Coronary artery (tissue), 2 donors: ENCODE results near the gene IFNA16.
"Not testable (repeated sequence)": the region's sequence is repeated elsewhere in the genome, so short reads cannot be mapped to it uniquely, and the experiment has no call there.

Experiments
- DNase-seq: peaks from one replicate; pipeline ENCODE4 v3.0.0-alpha.2; 2017; ENCODE audit warnings: low spot score
- H3K27ac ChIP-seq, 2 donors: fragments of 200-600 bp; sonication (generic); one replicate each; pipeline ENCODE4 v1.5.1; 2016 to 2019
- H3K4me3 ChIP-seq: fragments of 200-600 bp; sonication (generic); 2 replicates; pipeline ENCODE4 v1.5.1; 2016; ENCODE audit warnings: mild to moderate bottlenecking, moderate library complexity
- TF ChIP-seq, protein P1 (sequence below): fragments of 200-600 bp; sonication (generic); IDR thresholded peaks from one replicate; pipeline ENCODE4 v1.5.1; 2019; ENCODE audit warnings: antibody characterized with exemption

IFNA16 gene

DNA sequence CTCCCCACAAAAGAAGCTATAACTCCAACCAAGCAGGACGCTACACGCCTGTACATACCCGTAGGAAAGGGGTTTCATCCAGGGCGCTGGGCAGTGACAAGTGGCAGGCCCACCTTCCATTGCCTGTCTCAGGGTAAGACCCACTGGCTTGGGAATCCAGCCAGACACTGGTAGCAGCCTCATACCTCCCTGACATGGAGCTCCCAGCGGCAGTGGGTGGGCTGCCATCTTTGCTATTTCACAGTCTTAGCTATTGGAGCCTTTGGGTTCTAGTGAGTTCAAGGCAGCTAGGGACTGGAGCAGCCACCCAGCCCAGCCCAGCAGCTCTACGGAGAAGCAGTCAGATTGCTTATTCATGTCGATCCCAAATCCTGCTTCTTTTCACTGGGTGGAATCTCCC is 6.8 kb downstream of the IFNA16 start:
- TF ChIP-seq, protein P1, sequence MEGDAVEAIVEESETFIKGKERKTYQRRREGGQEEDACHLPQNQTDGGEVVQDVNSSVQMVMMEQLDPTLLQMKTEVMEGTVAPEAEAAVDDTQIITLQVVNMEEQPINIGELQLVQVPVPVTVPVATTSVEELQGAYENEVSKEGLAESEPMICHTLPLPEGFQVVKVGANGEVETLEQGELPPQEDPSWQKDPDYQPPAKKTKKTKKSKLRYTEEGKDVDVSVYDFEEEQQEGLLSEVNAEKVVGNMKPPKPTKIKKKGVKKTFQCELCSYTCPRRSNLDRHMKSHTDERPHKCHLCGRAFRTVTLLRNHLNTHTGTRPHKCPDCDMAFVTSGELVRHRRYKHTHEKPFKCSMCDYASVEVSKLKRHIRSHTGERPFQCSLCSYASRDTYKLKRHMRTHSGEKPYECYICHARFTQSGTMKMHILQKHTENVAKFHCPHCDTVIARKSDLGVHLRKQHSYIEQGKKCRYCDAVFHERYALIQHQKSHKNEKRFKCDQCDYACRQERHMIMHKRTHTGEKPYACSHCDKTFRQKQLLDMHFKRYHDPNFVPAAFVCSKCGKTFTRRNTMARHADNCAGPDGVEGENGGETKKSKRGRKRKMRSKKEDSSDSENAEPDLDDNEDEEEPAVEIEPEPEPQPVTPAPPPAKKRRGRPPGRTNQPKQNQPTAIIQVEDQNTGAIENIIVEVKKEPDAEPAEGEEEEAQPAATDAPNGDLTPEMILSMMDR, result no peak
- DNase-seq, result peak; percentile 55
- Histone ChIP-seq H3K4me3 (no peak overlapping the region), H3K27ac (no peak overlapping the region)

DNA sequence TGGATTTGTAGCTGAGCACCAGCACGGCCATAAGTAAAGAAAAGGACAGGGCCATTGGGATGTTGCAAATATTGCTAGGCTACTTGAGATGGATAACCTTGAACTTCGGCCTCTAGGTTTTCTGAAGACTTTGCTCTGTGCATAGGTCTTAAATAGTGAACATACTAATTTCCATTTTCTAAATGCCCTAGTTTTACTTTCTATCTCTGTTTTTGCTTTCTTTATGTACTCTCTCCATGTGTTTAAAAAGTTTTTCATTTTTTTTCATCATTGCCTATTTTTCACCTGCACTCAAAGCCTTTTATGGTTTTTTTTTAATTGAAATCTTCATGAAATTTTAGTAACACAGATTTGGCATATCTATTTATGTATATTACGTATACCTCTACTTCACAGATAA is 10.1 kb downstream of the IFNA16 start, which contains the start of gene IFNA10:
Gene IFNA10, minus strand, starts transcription at position 101 of the 400 bp plus-strand sequence. Its CDS starts 46 bp downstream, at position 55.
- DNase-seq, H3K4me3 ChIP-seq, H3K27ac ChIP-seq: not testable (repeated sequence)

- TF ChIP-seq, protein P1, result no peak
- Histone ChIP-seq H3K27ac (no peak overlapping the region), H3K4me3 (no peak overlapping the region)
- DNase-seq, result no peak
Measured at GRCh38 chr9:21205204-21205603, 11.9 kb downstream of the IFNA16 start.

GRCh38 chr9:21202105-21202504 is 15.0 kb downstream of the IFNA16 start, which contains the start of gene IFNA7:
TSS of gene IFNA7 (minus strand) at chr9:21202205. CDS start at chr9:21202165, 40 bp downstream.
- H3K27ac ChIP-seq, result not testable (repeated sequence)

DNA sequence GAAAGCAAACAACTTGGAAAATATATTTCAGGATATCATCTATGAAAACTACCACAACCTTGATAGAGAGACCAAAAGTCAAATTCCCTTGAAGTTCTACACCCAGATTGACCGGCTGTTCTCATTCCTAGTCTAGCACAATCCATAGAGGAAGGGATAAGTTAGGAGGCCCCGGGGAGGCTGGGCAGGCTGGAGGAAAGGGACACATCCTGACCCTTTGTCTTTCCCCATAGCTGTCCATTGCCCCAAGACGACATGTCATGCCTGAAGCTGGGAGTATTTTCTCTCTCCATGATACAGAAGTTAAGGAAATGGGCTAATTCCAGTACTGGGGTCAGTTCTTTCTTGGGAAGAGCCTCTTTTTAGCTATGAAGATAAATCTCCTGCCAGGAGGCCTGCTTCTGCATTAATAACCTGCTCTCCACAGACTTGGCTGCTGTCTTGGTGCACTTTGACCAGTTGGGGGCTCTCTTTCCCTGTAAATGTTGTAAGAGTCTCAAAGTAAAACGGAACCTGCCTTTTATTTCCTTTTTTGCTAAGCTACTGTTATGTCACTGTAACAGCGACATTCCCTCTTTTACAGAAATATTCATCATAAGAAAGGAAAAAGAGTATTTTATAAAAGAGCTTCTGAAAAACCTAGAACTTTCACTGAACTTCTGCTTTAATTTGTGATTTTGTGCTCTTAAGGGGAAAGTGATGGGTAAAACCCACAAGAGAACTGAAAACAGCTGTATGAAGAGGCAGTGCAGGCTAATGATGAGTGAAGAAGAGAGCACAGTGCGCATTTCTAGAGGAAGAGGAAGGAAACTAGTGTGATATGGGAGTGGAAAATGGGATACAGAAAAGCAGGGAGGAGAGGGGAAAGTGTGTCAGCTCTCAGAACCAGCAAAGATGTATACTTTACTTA is 22.0 kb downstream of the IFNA16 start:
- H3K4me3 ChIP-seq, H3K27ac ChIP-seq, DNase-seq: not testable (repeated sequence)
- TF ChIP-seq, protein P1, result peak; percentile 26

More at GRCh38 chr9:21202105-21202504, 15.0 kb downstream of the IFNA16 start, which contains the start of gene IFNA7:
- DNase-seq, H3K4me3 ChIP-seq: not testable (repeated sequence)

GRCh38 chr9:21187487-21187886 is 29.6 kb downstream of the IFNA16 start, which contains the start of gene IFNA4:
TSS of gene IFNA4 (minus strand) at chr9:21187587. CDS start at chr9:21187531, 56 bp downstream.
- DNase-seq, H3K4me3 ChIP-seq, H3K27ac ChIP-seq: not testable (repeated sequence)

DNA sequence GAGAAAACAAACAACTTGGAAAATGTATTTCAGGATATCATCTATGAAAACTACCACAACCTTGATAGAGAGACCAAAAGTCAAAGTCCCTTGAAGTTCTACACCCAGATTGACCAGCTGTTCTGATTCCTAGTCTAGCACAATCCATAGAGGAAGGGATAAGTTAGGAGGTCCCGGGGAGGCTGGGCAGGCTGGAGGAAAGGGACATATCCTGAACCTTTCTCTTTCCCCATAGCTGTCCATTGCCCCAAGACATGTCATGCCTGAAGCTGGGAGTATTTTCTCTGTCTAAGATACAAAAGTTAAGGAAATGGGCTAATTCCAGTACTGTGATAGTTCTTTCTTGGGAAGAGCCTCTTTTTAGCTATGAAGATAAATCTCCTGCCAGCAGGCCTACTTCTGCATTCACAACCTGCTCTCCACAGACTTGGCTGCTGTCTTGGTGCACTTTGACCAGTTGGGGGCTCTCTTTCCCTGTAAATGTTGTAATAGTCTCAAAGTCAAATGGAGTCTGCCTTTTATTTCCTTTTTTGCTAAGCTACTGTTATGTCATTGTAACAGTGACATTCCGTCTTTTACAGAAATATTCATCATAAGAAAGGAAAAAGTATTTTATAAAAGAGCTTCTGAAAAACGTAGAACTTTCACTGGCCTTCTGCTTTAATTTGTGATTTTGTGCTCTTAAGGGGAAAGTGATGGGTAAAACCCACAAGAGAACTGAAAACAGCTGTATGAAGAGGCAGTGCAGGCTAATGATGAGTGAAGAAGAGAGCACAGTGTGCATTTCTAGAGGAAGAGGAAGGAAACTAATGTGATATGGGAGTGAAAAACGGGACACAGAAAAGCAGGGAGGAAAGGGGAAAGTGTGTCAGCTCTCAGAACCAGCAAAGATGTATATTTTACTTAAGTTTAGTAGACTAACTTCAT is 34.0 kb downstream of the IFNA16 start:
- H3K4me3 ChIP-seq, DNase-seq, H3K27ac ChIP-seq: not testable (repeated sequence)

DNA sequence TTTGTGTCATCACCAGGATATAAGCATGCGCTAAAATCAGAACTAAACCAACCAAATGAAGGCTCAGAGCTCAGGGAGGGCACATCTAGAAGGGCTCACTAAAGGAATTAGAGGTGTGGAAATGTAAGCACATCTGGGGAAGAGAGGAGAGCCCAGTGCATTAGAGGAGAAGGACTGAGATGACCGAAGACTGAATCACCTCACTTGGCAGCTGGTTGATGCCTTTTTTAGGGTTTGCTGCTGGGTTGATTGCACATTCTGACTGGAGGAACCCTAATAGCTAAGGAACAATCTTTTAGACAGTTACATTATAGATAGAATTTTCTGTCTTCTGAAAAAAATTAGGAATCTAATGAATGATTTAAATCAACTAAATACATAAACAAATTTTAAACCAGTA is 42.4 kb downstream of the IFNA16 start:
- TF ChIP-seq, protein P1, result no peak
- Histone ChIP-seq H3K27ac (no peak overlapping the region), H3K4me3 (no peak overlapping the region)
- no peak for DNase-seq
